ENCODE results near the gene RORC. TPM values are rescaled to one million over a fixed set of nuclear protein-coding genes. Genes with fewer than 3 reads are reported as not detected.
A peak's percentile ranks its signal among the peaks of the same experiment; 100 is the strongest.

RORC gene
- polyA plus RNA-seq, 1 experiment, result not detected

DNA sequence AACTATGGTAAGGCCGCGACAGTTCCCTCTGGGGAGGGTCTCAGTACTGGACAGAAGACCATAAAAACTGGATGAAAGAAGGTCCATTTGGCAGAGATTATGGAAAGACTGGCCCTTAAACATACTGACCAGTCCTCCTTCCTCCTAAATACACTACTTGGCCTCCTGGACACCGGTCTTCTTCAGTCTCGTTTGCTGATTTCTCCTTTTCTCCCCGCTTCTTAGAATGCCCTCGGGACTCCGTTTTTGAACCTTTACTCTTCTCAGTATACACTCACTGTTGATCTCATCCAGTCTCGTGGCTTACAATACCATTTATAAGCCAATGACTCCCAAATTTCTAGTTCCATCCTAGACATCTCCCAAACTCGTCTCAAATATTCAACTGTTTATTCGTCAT, 67.6 kb downstream of the RORC start:
- peak overlapping the region; percentile 93 for H3K4me3 ChIP-seq (ENCODE audit: low read depth, low read length)
- ChIA-PET POLR2A (no interaction called here), CTCF (interaction anchor here (1.0 to 1.4 kb wide), 3 partner anchors 25 to 237 kb away, joined by 3 to 5 read pairs (median 4); no protein-coding TSS in a partner anchor)
- H3K27ac ChIP-seq (ENCODE audit: low read depth, low read length), result peak overlapping the region; percentile 80
- H3K27me3 ChIP-seq (ENCODE audit: control insufficient read depth, insufficient read depth, low read length), result peaks cover 2% of the 10 kb centered on the region
- no peak for TF ChIP-seq CTCF (IDR thresholded peaks at IDR 0.05; ENCODE audit: low read depth, low read length)
- no peaks in the 10 kb centered on the region for H3K9me3 ChIP-seq (ENCODE audit: control insufficient read depth, insufficient read depth, low read length)
- no peak for DNase-seq (ENCODE audit: low read depth, low spot score)

DNA sequence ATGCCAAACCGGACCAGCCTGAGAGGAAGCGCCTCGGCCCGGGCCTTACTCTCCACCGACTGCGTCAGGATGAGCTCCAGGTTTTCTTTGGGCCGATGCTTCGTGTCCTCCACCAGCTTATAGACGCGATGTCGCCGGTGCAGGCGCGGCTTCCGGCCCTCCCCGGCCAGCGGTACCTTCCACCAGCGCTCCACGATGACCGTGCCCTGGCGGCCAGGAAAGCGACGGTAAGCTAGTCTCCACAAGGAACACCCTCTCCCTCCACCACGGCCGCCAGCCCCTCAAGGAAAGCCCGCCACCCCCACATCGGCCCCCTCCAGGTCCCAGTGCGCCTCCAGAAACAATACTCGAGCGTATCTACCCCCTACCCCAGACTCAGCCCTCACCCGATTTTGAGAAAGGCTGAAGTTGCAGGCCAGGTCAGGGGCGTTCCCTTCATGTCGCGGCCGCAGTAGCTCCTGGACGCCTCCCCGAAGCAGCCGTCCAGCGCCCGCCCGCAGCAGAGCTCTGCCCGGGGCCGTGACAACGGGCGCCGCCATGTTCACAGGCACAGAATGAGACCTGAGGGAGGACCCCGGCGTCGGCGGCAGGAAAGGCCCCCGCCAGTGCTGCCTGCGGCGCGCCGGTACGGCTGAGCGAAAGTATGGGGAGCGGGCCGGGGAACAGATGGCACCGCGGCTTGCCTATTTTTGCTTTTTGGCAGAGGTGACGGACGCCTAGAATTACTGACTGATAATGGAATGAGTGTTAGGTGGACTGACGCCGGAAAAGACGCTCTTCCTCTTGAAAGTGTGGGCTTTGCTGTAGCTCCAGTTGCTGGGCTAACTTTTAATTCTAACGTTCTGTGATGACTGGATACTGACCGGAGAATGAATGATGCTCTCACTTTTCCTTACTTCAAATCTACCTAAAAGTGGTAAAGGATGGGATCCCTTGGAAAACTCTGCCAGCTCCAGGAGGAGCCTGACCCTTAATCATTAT, 68.4 kb downstream of the RORC start, which contains the start of gene MRPL9:
Gene MRPL9 (minus strand): TSS at position 556 of the 981 bp plus-strand sequence. CDS start 17 bp downstream, at position 539.
- ChIA-PET CTCF (interaction anchor here (1.0 to 1.4 kb wide), 3 partner anchors 25 to 238 kb away, joined by 3 to 5 read pairs (median 4); no protein-coding TSS in a partner anchor), POLR2A (interaction anchor here (0.6 to 1.0 kb wide), 3 partner anchors 231 to 272 kb away, joined by 3 to 6 read pairs (median 3); no protein-coding TSS in a partner anchor)
- H3K9me3 ChIP-seq (ENCODE audit: control insufficient read depth, insufficient read depth, low read length), result no peaks in the 10 kb centered on the region
- H3K27ac ChIP-seq (ENCODE audit: low read depth, low read length), result peak within 1 kb of the TSS; percentile 80
- TF ChIP-seq CTCF (IDR thresholded peaks at IDR 0.05; ENCODE audit: low read depth, low read length), result no peak
- H3K27me3 ChIP-seq (ENCODE audit: control insufficient read depth, insufficient read depth, low read length), result peaks cover 2% of the 10 kb centered on the region
- DNase-seq (ENCODE audit: low read depth, low spot score), result peak; percentile 21
- H3K4me3 ChIP-seq (ENCODE audit: low read depth, low read length), result peak within 1 kb of the TSS; percentile 93

DNA sequence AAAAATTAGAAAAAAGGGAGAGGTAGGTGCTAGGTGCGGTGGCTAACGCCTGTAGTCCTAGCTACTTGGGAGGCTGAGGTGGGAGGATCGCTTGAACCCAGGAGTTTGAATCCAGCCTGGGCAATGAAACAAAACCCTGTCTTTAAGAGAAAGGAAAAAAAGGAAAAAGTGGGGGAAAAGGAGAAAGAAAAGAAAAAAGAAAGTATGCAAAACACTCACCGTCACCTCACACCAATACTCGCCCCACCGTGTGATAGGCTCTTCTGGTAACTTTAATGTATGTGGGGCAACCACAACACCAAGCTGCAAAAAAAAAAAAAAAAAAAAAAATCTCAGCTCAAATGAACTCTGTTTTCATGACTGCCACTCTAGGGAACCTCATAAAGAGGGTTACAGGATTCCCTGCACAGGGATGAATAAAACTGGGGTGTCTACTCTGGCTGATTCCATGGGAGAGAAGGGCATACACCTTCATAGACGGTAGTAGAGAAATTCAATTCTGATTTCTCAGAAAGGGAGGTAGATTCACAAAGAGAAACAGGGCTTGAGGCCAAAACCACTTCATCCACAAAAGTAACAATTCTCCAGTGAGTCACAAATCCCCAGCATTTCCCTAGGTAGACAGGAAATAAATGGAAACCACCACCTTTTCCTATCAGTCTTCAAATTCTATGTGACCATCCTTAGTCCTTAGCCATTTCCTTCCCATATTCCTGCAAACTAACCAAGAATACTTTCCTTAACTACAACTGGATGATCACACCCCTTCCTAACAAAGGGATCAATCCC, 70.8 kb downstream of the RORC start:
- no peak for TF ChIP-seq CTCF (IDR thresholded peaks at IDR 0.05; ENCODE audit: low read depth, low read length)
- DNase-seq (ENCODE audit: low read depth, low spot score), result no peak
- CTCF ChIA-PET, result no interaction called here
- Histone ChIP-seq H3K27me3 (ENCODE audit: control insufficient read depth, insufficient read depth, low read length) (no peaks in the 10 kb centered on the region), H3K9me3 (ENCODE audit: control insufficient read depth, insufficient read depth, low read length) (no peaks in the 10 kb centered on the region), H3K4me3 (ENCODE audit: low read depth, low read length) (no peak overlapping the region), H3K27ac (ENCODE audit: low read depth, low read length) (no peak overlapping the region)
- POLR2A ChIA-PET, result no interaction called here

DNA sequence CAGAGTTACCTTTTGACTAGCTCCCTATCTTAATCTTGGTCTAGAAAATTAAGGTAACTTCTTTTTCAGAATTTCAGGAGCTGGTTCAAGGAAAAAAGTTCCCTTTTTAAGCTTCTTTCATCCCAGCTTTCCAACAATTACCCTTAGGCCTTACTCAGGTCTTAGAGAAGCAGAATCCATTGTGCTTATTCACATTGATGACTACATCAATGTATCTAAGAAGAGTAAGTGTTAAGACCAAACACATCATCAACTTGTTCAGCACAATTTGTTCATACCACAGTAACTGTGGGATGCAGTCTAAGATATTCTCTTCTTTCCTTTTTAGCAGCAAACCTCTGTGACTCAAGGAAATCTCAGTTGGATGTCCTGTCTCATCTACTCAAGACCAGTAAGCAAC, 72.4 kb downstream of the RORC start:
- no peaks in the 10 kb centered on the region for H3K27me3 ChIP-seq (ENCODE audit: control insufficient read depth, insufficient read depth, low read length)
- H3K9me3 ChIP-seq (ENCODE audit: control insufficient read depth, insufficient read depth, low read length), result no peaks in the 10 kb centered on the region
- ChIA-PET POLR2A (no interaction called here), CTCF (no interaction called here)
- H3K4me3 ChIP-seq (ENCODE audit: low read depth, low read length), result no peak overlapping the region
- H3K27ac ChIP-seq (ENCODE audit: low read depth, low read length), result no peak overlapping the region
- no peak for TF ChIP-seq CTCF (IDR thresholded peaks at IDR 0.05; ENCODE audit: low read depth, low read length)
- no peak for DNase-seq (ENCODE audit: low read depth, low spot score)
